GM10266 (cell line): Measurements from ENCODE around the gene UAP1.
"Not testable (repeated sequence)": the region's sequence is repeated elsewhere in the genome, so short reads cannot be mapped to it uniquely, and the experiment has no call there.

ENCODE experiments used
- DNase-seq: peaks from one replicate; pipeline ENCODE4 v3.0.0; 2012; ENCODE audit errors: extremely low spot score
- CTCF ChIP-seq: IDR thresholded peaks from 2 replicates; pipeline ENCODE4 v1.5.1; 2012; ENCODE audit warnings: mild to moderate bottlenecking, low read depth; ENCODE audit not compliant: control insufficient read depth, insufficient read depth; ENCODE audit errors: missing control alignments

The UAP1 gene

GRCh38 chr1:162565460-162565859 lies 3.9 kb downstream of the UAP1 start:
- DNase-seq: no peak
- no peak for TF ChIP-seq CTCF

- TF ChIP-seq CTCF: no peak
- DNase-seq: no peak
These were observed 5.3 kb downstream of the UAP1 start for GRCh38 chr1:162566870-162567269.

GRCh38 chr1:162568802-162569201 lies 7.3 kb downstream of the UAP1 start:
- DNase-seq: no peak
- no peak for TF ChIP-seq CTCF

- DNase-seq: no peak
- TF ChIP-seq CTCF: no peak
These were observed 9.2 kb downstream of the UAP1 start for GRCh38 chr1:162570718-162571117.

GRCh38 chr1:162571121-162571520 lies 9.6 kb downstream of the UAP1 start:
- DNase-seq: not testable (repeated sequence)

- no peak for TF ChIP-seq CTCF
- DNase-seq: no peak
These were observed 10.2 kb downstream of the UAP1 start for GRCh38 chr1:162571696-162572095.

GRCh38 chr1:162573136-162573535 lies 11.6 kb downstream of the UAP1 start:
- no peak for TF ChIP-seq CTCF
- no peak for DNase-seq

- TF ChIP-seq CTCF: no peak
- DNase-seq: no peak
These were observed 16.7 kb downstream of the UAP1 start for GRCh38 chr1:162578071-162578700.
